Stimulated activated CD4-positive, alpha-beta T cell treated with anti-CD3 and anti-CD28 coated beads, Interleukin-1b, Interleukin-23, amount 100 ng/mL, for 1 hour (primary cell): ENCODE measurements around the gene LRTM2.
"Not testable (repeated sequence)": the region's sequence is repeated elsewhere in the genome, so short reads cannot be mapped to it uniquely, and the experiment has no call there.

Experiments used
- DNase-seq, 2 donors: peaks; one replicate each; pipeline ENCODE4 v3.0.0-alpha.2; 2020; ENCODE audit warnings: low read depth in 2 of 2

The LRTM2 gene

GRCh38 chr12:1811281-1811947 lies 9.0 kb upstream of the LRTM2 start:
- DNase-seq: no peak

GRCh38 chr12:1811948-1812291 lies 8.4 kb upstream of the LRTM2 start:
- no peak for DNase-seq

DNA sequence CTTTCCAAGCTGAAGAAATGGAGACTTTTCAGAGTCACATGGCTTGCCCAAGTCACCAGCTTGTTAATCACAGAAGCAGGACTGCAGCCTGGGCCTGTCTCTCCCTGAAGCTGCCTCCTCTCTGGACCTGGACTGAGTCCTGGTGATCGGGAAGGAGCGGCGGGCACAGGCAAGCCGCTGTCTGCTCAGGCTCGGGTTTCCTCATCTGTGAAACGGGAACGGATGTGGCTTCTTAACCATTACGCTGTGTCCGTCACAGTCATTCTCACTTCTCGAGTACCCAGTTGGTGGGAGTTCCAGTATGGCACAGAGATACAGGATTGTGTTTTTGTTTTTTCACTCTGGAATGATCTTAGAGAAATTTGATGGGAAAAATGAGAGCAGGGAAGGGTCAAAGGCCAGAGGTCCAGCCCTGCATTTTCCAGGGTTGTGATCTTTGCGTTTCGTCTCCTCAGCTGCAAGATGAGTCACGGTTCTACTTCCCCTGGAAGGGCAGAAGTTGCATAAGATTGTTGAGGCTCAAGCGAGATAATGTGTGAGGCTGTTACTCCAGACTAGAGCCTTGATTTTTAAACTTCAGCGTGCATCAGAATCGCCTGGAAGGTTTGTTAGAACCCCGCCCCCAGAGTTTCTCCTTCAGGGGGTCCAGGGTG lies 7.6 kb upstream of the LRTM2 start:
- DNase-seq: no peak

DNA sequence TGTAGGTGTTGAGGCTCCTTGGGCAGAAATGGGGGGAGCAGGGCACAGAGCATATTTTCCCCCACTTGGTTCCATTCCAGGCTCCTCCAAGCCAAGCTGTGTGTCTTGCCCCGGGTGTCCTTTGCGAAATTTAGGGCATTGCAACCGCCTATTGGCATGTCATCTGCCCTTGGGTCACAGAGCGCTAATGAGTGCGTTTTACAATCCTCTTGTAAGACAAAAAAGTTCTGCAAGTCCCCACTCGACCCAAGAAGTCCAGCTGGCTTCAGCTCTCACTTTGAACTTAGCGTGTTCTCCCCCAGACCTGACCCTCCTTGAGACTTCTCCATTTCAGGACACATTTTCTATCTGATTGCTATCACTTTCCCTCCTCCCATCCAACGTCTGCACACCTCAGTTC lies 6.1 kb upstream of the LRTM2 start:
- no peak for DNase-seq

DNA sequence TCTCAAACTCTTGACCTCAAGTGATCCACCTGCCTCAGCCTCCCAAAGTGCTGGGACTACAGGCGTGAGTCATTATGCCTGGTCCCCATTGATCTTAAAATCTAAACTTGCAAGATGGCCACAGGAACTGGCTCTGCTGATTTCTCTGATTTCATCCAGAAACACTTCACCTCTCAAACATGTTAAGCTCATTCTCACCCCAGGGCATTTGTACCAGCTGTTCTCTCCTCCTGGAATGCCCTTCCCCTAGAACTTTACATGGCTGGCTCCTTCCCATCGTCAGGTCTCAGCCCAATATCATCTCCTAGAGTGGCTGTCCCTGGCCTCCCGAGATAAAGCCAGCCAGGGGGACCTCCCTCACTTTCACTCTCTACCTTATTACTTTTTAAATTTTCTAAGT lies 5.3 kb upstream of the LRTM2 start:
- DNase-seq: no peak

GRCh38 chr12:1815814-1816729 lies 4.3 kb upstream of the LRTM2 start:
- no peak for DNase-seq

- DNase-seq: no peak
These were observed 3.5 kb upstream of the LRTM2 start for GRCh38 chr12:1816730-1817348.

GRCh38 chr12:1817928-1818327 lies 2.4 kb upstream of the LRTM2 start:
- not testable (repeated sequence) for DNase-seq

- no peak for DNase-seq
These were observed 1.3 kb upstream of the LRTM2 start for GRCh38 chr12:1819050-1819449.

DNA sequence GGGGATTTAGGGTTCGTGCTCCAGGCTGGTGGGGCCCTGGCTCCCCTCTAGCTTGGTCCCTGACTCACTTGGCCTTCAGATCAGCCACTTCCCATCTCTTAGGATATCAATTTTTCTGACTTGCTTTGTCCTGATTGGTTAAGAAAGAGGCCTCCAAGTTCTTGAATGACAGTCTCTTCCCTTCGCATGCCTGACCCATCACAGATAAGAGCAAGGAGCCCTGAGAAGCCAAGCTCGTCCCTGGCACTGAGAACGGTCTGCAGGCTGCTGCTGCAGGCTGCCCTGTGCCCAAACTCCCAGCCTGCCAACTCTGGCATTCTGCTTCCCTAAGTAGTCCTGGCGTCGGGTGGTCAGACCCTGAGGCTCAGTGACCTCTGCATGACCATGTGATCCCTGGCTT lies 794 bp upstream of the LRTM2 start:
- DNase-seq: no peak

DNA sequence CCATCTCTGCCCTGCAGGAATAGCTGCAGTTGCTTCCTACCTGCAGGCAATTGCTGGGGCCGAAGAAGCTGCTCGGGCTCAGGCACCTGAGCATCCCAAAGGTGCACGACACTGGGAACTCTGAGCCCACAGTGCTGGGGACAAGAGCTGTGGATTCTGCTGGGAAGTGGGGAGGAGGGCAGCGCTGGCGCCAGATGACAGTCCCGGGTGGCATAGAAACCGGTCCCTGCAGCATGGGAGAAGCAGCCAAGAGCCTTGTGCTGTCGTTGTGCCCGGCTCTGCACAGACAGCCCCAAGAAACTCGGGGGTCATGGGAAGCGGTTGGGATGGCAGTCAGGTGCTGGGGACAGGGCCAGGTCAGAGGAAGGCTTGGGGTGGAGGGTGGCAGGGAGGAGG lies 529 bp downstream of the LRTM2 start:
- no peak for DNase-seq

- no peak for DNase-seq
These were observed 1.4 kb downstream of the LRTM2 start for GRCh38 chr12:1821805-1822204.

- no peak for DNase-seq
These were observed 2.3 kb downstream of the LRTM2 start for GRCh38 chr12:1822699-1823098.

DNA sequence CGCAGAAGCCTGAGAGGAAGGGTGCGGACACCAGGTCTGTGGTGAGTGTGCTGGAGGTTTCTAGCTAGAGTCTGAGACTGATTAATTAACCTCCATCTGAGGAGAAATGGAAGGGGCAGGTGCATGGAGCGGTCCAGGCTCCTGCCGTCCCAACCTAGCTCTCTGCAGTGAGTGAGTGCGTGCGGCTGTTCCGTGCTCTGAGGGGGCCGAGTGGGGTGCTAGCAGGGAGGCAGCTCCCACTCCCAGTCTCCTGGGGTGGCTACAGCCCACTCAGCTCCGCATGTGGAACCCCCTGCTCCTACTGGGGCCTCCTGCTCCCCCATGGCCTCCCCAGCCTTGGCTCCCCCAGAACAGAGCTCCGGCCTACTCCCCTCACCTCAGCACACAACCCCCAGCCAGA lies 2.9 kb downstream of the LRTM2 start:
- DNase-seq: no peak

DNA sequence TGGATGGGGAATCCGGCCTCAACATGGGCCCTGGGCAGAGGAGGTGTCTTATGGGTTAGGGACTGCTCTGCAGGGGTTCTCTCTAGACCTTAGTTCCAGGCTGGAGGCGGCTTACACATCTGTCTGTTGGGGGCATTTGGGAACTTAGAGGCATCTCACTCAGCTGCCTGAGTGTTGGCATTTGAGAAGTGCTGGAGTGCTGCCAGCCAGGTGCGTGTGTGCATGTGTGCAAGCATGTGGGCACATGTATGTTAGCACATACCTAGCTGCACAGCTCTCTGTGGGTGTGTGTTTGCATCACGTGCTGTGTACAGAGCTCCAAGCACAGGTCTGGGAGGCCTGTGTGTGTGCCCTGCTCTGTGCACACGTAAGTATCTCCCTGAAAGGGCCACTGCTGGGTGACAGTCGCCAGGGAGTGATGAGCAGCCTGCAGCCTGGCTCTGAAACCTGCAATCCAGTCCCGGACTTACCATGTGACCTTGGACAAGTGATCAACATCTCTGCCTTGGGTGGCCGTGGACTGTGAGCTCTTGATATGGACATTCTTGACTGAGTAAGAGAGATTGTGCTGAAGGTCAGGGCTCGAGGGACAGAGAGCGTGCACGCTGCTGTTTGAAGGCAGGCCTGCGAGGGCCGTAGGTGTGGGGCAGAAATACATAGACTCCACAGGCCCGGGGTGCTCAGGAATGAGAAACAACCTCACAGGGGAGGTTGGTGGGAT lies 5.2 kb downstream of the LRTM2 start:
- no peak for DNase-seq

GRCh38 chr12:1826401-1826800 lies 6.0 kb downstream of the LRTM2 start:
- DNase-seq: no peak

GRCh38 chr12:1826867-1827705 lies 6.7 kb downstream of the LRTM2 start:
- DNase-seq: no peak

GRCh38 chr12:1827826-1828805 lies 7.8 kb downstream of the LRTM2 start:
- no peak for DNase-seq

- no peak for DNase-seq
These were observed 8.5 kb downstream of the LRTM2 start for GRCh38 chr12:1828856-1829255.
